Fibroblast of skin of back (primary cell): Measurements from ENCODE around the gene BCS1L. TPM values are rescaled to one million over a fixed set of nuclear protein-coding genes. Genes with fewer than 3 reads are reported as not detected.

Experiments used
- DNase-seq: peaks from one replicate; pipeline ENCODE4 v3.0.0-alpha.2; 2013
- polyA plus RNA-seq, 2 experiments: library from polyadenylated mRNA; unstranded; fragments of 120-200 nt; gene quantifications; one replicate each; pipeline ENCODE4 v1.2.1, GENCODE V29; 2013; ENCODE audit not compliant: insufficient read length in 2 of 2

Gene BCS1L
- polyA plus RNA-seq (2013, experiment 1 of 2; ENCODE audit: insufficient read length), result 35.4 TPM
- polyA plus RNA-seq (2013, experiment 2 of 2; ENCODE audit: insufficient read length), result 22.7 TPM

- peak; percentile 86 for DNase-seq
Observed at GRCh38 chr2:218659258-218659987, at the start of gene BCS1L, which contains the start of gene ZNF142. Gene BCS1L (plus strand): TSS chr2:218659683. CDS start chr2:218660988, 1,305 bp downstream. Gene ZNF142 (minus strand): TSS chr2:218659623. CDS start chr2:218656429, 3,194 bp downstream.

- DNase-seq, result no peak
Observed at GRCh38 chr2:218615868-218616315, 43.6 kb upstream of the BCS1L start.

GRCh38 chr2:218618102-218618860 is 41.2 kb upstream of the BCS1L start:
- peak; percentile 26 for DNase-seq

GRCh38 chr2:218621007-218621406 is 38.5 kb upstream of the BCS1L start:
- no peak for DNase-seq

GRCh38 chr2:218622606-218623365 is 36.7 kb upstream of the BCS1L start:
- DNase-seq, result peak; percentile 42

- no peak for DNase-seq
Observed at GRCh38 chr2:218623366-218623705, 36.1 kb upstream of the BCS1L start.

GRCh38 chr2:218626369-218626768 is 33.1 kb upstream of the BCS1L start:
- DNase-seq, result no peak

GRCh38 chr2:218627939-218628338 is 31.5 kb upstream of the BCS1L start:
- no peak for DNase-seq

- DNase-seq, result peak; percentile 62
Observed at GRCh38 chr2:218631837-218632236, 27.6 kb upstream of the BCS1L start.

- DNase-seq, result no peak
Observed at GRCh38 chr2:218635719-218636118, 23.8 kb upstream of the BCS1L start.

GRCh38 chr2:218638372-218638771 is 21.1 kb upstream of the BCS1L start:
- no peak for DNase-seq

- no peak for DNase-seq
Observed at GRCh38 chr2:218642121-218642656, 17.3 kb upstream of the BCS1L start.

GRCh38 chr2:218642786-218643185 is 16.7 kb upstream of the BCS1L start:
- no peak for DNase-seq

GRCh38 chr2:218643751-218644310 is 15.7 kb upstream of the BCS1L start:
- no peak for DNase-seq

- no peak for DNase-seq
Observed at GRCh38 chr2:218644721-218645120, 14.8 kb upstream of the BCS1L start.

- no peak for DNase-seq
Observed at GRCh38 chr2:218645126-218645525, 14.4 kb upstream of the BCS1L start.

- DNase-seq, result peak; percentile 55
Observed at GRCh38 chr2:218648088-218648786, 11.2 kb upstream of the BCS1L start.

- DNase-seq, result no peak
Observed at GRCh38 chr2:218648787-218649100, 10.7 kb upstream of the BCS1L start.

GRCh38 chr2:218655751-218656150 is 3.7 kb upstream of the BCS1L start:
- no peak for DNase-seq

- DNase-seq, result peak; percentile 39
Observed at GRCh38 chr2:218658671-218659257, 719 bp upstream of the BCS1L start.

- peak; percentile 4 for DNase-seq
Observed at GRCh38 chr2:218659988-218660358, 490 bp downstream of the BCS1L start.
